IMR-90 (cell line): ENCODE measurements around the gene ABCC5. TPM values are rescaled to one million over a fixed set of nuclear protein-coding genes. Genes with fewer than 3 reads are reported as not detected.

Experiments used
- ATAC-seq: fragments of 200-7000 bp; cut with Tn5 transposase; 2 replicates; pipeline ENCODE4 v1.9.1; 2020; ENCODE audit warnings: low read depth, mild to moderate bottlenecking, moderate library complexity
- BruUV-seq: library from RNA; stranded (reverse); fragments of 400-500 nt; replicated peaks from 2 replicates; lab custom pipeline; 2021; lab: Mats Ljungman, UMichigan
- CTCF ChIA-PET: fragments of 300-600 bp; formaldehyde crosslinking; extraction: SDS; loops from one replicate; lab custom pipeline; 2021; ENCODE audit warnings: antibody characterized with exemption; lab: Yijun Ruan, JAX
- POLR2A ChIA-PET: fragments of 300-600 bp; sonication (Branson Sonifier 250); formaldehyde crosslinking; loops from one replicate; lab custom pipeline; 2022; ENCODE audit warnings: antibody characterized with exemption; ENCODE audit not compliant: unreplicated experiment; lab: Charles Lee
- DNase-seq: peaks from one replicate; pipeline ENCODE4 v3.0.0; 2013
- H2AFZ ChIP-seq: replicated peaks from 2 replicates; pipeline ENCODE3; 2013; ENCODE audit warnings: low read length, mild to moderate bottlenecking; ENCODE audit not compliant: poor library complexity
- H2AK5ac ChIP-seq: 2 replicates; pipeline ENCODE4 v1.6.1; 2013; ENCODE audit warnings: low read depth, low read length, inconsistent platforms
- H2AK9ac ChIP-seq: replicated peaks from 2 replicates; pipeline ENCODE3; 2013; ENCODE audit warnings: mild to moderate bottlenecking, low read depth, low read length, moderate library complexity; ENCODE audit not compliant: poor library complexity
- H2BK120ac ChIP-seq: 2 replicates; pipeline ENCODE4 v1.6.1; 2013; ENCODE audit warnings: low read depth, low read length, inconsistent platforms
- H2BK15ac ChIP-seq: 3 replicates; pipeline ENCODE4 v1.6.1; 2013; ENCODE audit warnings: low read depth, low read length, inconsistent platforms
- H2BK20ac ChIP-seq: 2 replicates; pipeline ENCODE4 v1.6.1; 2013; ENCODE audit warnings: low read depth, mild to moderate bottlenecking, inconsistent platforms, low read length, moderate library complexity
- H2BK5ac ChIP-seq: 2 replicates; pipeline ENCODE4 v1.6.1; 2013; ENCODE audit warnings: mild to moderate bottlenecking, low read depth, low read length, inconsistent platforms; ENCODE audit not compliant: poor library complexity, severe bottlenecking
- H3K14ac ChIP-seq: replicated peaks from 2 replicates; pipeline ENCODE4 v1.6.1; 2013; ENCODE audit warnings: low read depth, low read length, inconsistent platforms
- H3K18ac ChIP-seq: 2 replicates; pipeline ENCODE4 v1.6.1; 2013; ENCODE audit warnings: low read depth, low read length, control low read depth
- H3K23ac ChIP-seq: 2 replicates; pipeline ENCODE4 v1.6.1; 2013; ENCODE audit warnings: low read depth, low read length, inconsistent platforms
- H3K27ac ChIP-seq: 2 replicates; pipeline ENCODE4 v1.5.1; 2013; ENCODE audit warnings: mild to moderate bottlenecking, control low read depth, low read length; ENCODE audit not compliant: insufficient read depth
- H3K27me3 ChIP-seq: 2 replicates; pipeline ENCODE4 v1.6.1; 2013; ENCODE audit warnings: low read length; ENCODE audit not compliant: control insufficient read depth, insufficient read depth
- H3K36me3 ChIP-seq: 2 replicates; pipeline ENCODE4 v1.6.1; 2013; ENCODE audit warnings: low read length, mixed read lengths; ENCODE audit not compliant: control insufficient read depth, insufficient read depth
- H3K4ac ChIP-seq: 2 replicates; pipeline ENCODE4 v1.6.1; 2013; ENCODE audit warnings: low read depth, low read length, inconsistent platforms
- H3K4me1 ChIP-seq: 2 replicates; pipeline ENCODE4 v1.6.1; 2013; ENCODE audit warnings: low read length, mixed read lengths; ENCODE audit not compliant: control insufficient read depth, insufficient read depth
- H3K4me2 ChIP-seq: 2 replicates; pipeline ENCODE4 v1.6.1; 2013; ENCODE audit warnings: low read depth, mild to moderate bottlenecking, control low read depth, low read length, moderate library complexity
- H3K4me3 ChIP-seq: 2 replicates; pipeline ENCODE4 v1.5.1; 2013; ENCODE audit warnings: low read depth, mild to moderate bottlenecking, control low read depth, low read length, moderate library complexity; ENCODE audit not compliant: insufficient read depth
- H3K56ac ChIP-seq: 2 replicates; pipeline ENCODE4 v1.6.1; 2013; ENCODE audit warnings: low read length, inconsistent platforms; ENCODE audit not compliant: insufficient read depth; ENCODE audit errors: extremely low read depth
- H3K79me1 ChIP-seq, 2 experiments: 2 replicates each; pipeline ENCODE4 v1.6.1; 2013; ENCODE audit warnings: low read length in 2 of 2, inconsistent platforms in 1 of 2, low read depth in 1 of 2
- H3K9ac ChIP-seq: 2 replicates; pipeline ENCODE4 v1.6.1; 2013; ENCODE audit warnings: low read depth, low read length, control low read depth
- H3K9me1 ChIP-seq: 2 replicates; pipeline ENCODE4 v1.6.1; 2013; ENCODE audit warnings: low read length, inconsistent platforms; ENCODE audit not compliant: insufficient read depth
- H3K9me3 ChIP-seq: 2 replicates; pipeline ENCODE4 v1.6.1; 2013; ENCODE audit warnings: low read length; ENCODE audit not compliant: control insufficient read depth, insufficient read depth
- H4K20me1 ChIP-seq: 2 replicates; pipeline ENCODE4 v1.6.1; 2013; ENCODE audit warnings: low read length, inconsistent platforms; ENCODE audit not compliant: insufficient read depth
- H4K5ac ChIP-seq: 2 replicates; pipeline ENCODE4 v1.6.1; 2013; ENCODE audit warnings: mild to moderate bottlenecking, low read depth, low read length, control low read depth
- H4K8ac ChIP-seq, 2 experiments: 2 replicates each; pipeline ENCODE4 v1.6.1; 2013; ENCODE audit warnings: low read depth in 2 of 2, low read length in 2 of 2, control low read depth in 1 of 2, inconsistent platforms in 1 of 2
- H4K91ac ChIP-seq: 2 replicates; pipeline ENCODE4 v1.6.1; 2013; ENCODE audit warnings: low read depth, low read length, inconsistent platforms; ENCODE audit not compliant: insufficient read depth
- BHLHE40 ChIP-seq: fragments of 150-350 bp; IDR thresholded peaks from 2 replicates; pipeline ENCODE4 v1.6.1; 2016; ENCODE audit warnings: mild to moderate bottlenecking, low read depth, low read length
- CEBPB ChIP-seq: IDR thresholded peaks from 2 replicates; pipeline ENCODE4 v1.6.1; 2012; ENCODE audit warnings: low read depth, low read length, improper control_type of control experiment
- CHD1 ChIP-seq: IDR thresholded peaks from 2 replicates; pipeline ENCODE4 v1.6.1; 2012; ENCODE audit warnings: low read depth, low read length, improper control_type of control experiment
- ELK1 ChIP-seq: fragments of 150-350 bp; IDR thresholded peaks from 2 replicates; pipeline ENCODE4 v1.6.1; 2016; ENCODE audit warnings: low read depth, mild to moderate bottlenecking, low read length, moderate library complexity, borderline replicate concordance
- FOS ChIP-seq: fragments of 150-350 bp; IDR thresholded peaks from 2 replicates; pipeline ENCODE4 v1.6.1; 2016; ENCODE audit warnings: low read depth, low read length
- MAFK ChIP-seq: IDR thresholded peaks from 2 replicates; pipeline ENCODE4 v1.6.1; 2012; ENCODE audit warnings: low read depth, low read length, improper control_type of control experiment
- MAZ ChIP-seq: IDR thresholded peaks from 2 replicates; pipeline ENCODE4 v1.6.1; 2012; ENCODE audit warnings: low read depth, mild to moderate bottlenecking, low read length, improper control_type of control experiment, moderate library complexity, borderline replicate concordance
- MXI1 ChIP-seq: IDR thresholded peaks from 2 replicates; pipeline ENCODE4 v1.6.1; 2012; ENCODE audit warnings: low read depth, mild to moderate bottlenecking, low read length, moderate library complexity, borderline replicate concordance
- RAD21 ChIP-seq: IDR thresholded peaks from 2 replicates; pipeline ENCODE4 v1.6.1; 2012; ENCODE audit warnings: low read length, improper control_type of control experiment
- RCOR1 ChIP-seq: IDR thresholded peaks from 2 replicates; pipeline ENCODE4 v1.6.1; 2012; ENCODE audit warnings: mild to moderate bottlenecking, low read length, improper control_type of control experiment; ENCODE audit not compliant: insufficient replicate concordance
- RFX5 ChIP-seq: IDR thresholded peaks from 2 replicates; pipeline ENCODE4 v1.8.0; 2012; ENCODE audit warnings: low read depth, mild to moderate bottlenecking, low read length, moderate library complexity
- SMC3 ChIP-seq: fragments of 150-350 bp; IDR thresholded peaks from 2 replicates; pipeline ENCODE4 v1.6.1; 2016; ENCODE audit warnings: low read depth, mild to moderate bottlenecking, antibody characterized with exemption, low read length, moderate library complexity
- USF2 ChIP-seq: fragments of 150-350 bp; IDR thresholded peaks from 2 replicates; pipeline ENCODE4 v1.6.1; 2017; ENCODE audit warnings: mild to moderate bottlenecking, antibody characterized with exemption, low read length, low read depth
- WGBS, 2 experiments: methylation state at CpG; one replicate each; pipeline versions ENCODE4 v1.1.5 to v1.1.7; 2013; ENCODE audit warnings: missing lambda C conversion rate in 2 of 2; ENCODE audit not compliant: insufficient read length in 1 of 2; ENCODE audit errors: extremely low coverage in 2 of 2; 5-methylcytosine and 5-hydroxymethylcytosine counted together
- dilution Hi-C: fragments of 300-500 bp; cut with HindIII; formaldehyde crosslinking; loops from one replicate; pipeline ENCODE4 v1.14.3; 2018; ENCODE audit warnings: low sequenced_read_pairs; ENCODE audit not compliant: unreplicated experiment
- in situ Hi-C: fragments of 300-500 bp; cut with MboI; formaldehyde crosslinking; loops from 3 replicates; pipeline ENCODE4 v1.14.3; 2019; ENCODE audit warnings: low sequenced_read_pairs, inconsistent platforms, mixed read lengths
- intact Hi-C: fragments of 100-400 bp; cut with micrococcal nuclease; formaldehyde crosslinking; loops from 2 replicates; pipeline ENCODE4 v1.10.0; 2022
- polyA plus RNA-seq, 3 experiments: library from polyadenylated mRNA; depleted of rRNA; stranded (reverse); fragments of >200 nt; gene quantifications; 2 replicates each; pipeline ENCODE4 v1.2.3, GENCODE V29; 2012; ENCODE audit warnings: low replicate concordance in 1 of 3
- total RNA-seq: library from RNA; depleted of rRNA; stranded (reverse); fragments of >200 nt; gene quantifications from 2 replicates; pipeline ENCODE4 v1.2.3, GENCODE V29; 2012

Gene ABCC5
- total and polyA plus RNA-seq, 2 of the 4 experiments (the other 2 are of a cell fraction): 8.4 to 17.7 TPM

GRCh38 chr3:183951459-183951858, 66.2 kb downstream of the ABCC5 start:
- no peak overlapping the region for H3K4me2 ChIP-seq
- no peak overlapping the region for H3K56ac ChIP-seq
- ATAC-seq: no peak
- no peak overlapping the region for H2BK120ac ChIP-seq
- H4K5ac ChIP-seq: no peak overlapping the region
- H4K91ac ChIP-seq: no peak overlapping the region
- DNase-seq: no peak
- no peaks in the 10 kb centered on the region for H4K20me1 ChIP-seq
- H3K4me1 ChIP-seq: no peaks in the 10 kb centered on the region
- H3K27me3 ChIP-seq: no peaks in the 10 kb centered on the region
- in situ Hi-C loops (no loop called here), dilution Hi-C loops (no loop called here), intact Hi-C loops (no loop called here)
- no peak overlapping the region for H2BK20ac ChIP-seq
- H2AK9ac ChIP-seq: no peak overlapping the region
- H3K18ac ChIP-seq: no peak overlapping the region
- H3K79me1 ChIP-seq: no peaks in the 10 kb centered on the region
- H3K9me1 ChIP-seq: 0 out of 2 replicates have a peak, but pooled peaks cover 4% of the 10 kb centered on the region
- no peak overlapping the region for H3K27ac ChIP-seq
- H3K4ac ChIP-seq: no peak overlapping the region
- H4K8ac ChIP-seq: no peak overlapping the region
- POLR2A ChIA-PET: no interaction called here
- H3K4me3 ChIP-seq: no peak overlapping the region
- H2BK5ac ChIP-seq: no peak overlapping the region
- CTCF ChIA-PET: no interaction called here
- H3K36me3 ChIP-seq: peaks cover 36% of the 10 kb centered on the region
- TF ChIP-seq RCOR1 (no peak), CEBPB (no peak), SMC3 (no peak), FOS (no peak), RAD21 (no peak), BHLHE40 (no peak), MAZ (no peak), MAFK (no peak), CHD1 (no peak), ELK1 (no peak), USF2 (no peak), RFX5 (no peak), MXI1 (no peak)
- no peak overlapping the region for H3K9ac ChIP-seq
- H2AFZ ChIP-seq: no peak overlapping the region
- H3K14ac ChIP-seq: no peak overlapping the region
- 92% methylated on average over 9 of the region's 13 CpGs; no CpG with 5 or more reads in 1 of the 2 experiments for WGBS, 2 experiments
- no peaks in the 10 kb centered on the region for H3K9me3 ChIP-seq
- H2BK15ac ChIP-seq: no peak overlapping the region
- no TSS peak for BruUV-seq
- H3K23ac ChIP-seq: no peak overlapping the region
- H2AK5ac ChIP-seq: no peak overlapping the region
